CD4-positive, CD25-positive, alpha-beta regulatory T cell (primary cell): ENCODE data around the gene EPN3. TPM values are rescaled to one million over a fixed set of nuclear protein-coding genes. Genes with fewer than 3 reads are reported as not detected.
A peak's percentile ranks its signal among the peaks of the same experiment; 100 is the strongest.

Experiments used
- ATAC-seq, 2 donors: fragments of 150-1000 bp; cut with Tn5 transposase; one replicate each; pipeline ENCODE4 v1.10.0; 2021; ENCODE audit warnings: low read depth in 2 of 2, moderate number of reproducible peaks in 2 of 2, moderate library complexity in 1 of 2
- DNase-seq, 3 donors: peaks; one replicate each; pipeline versions ENCODE4 v3.0.0 to v3.0.0-alpha.2; 2012 to 2022; ENCODE audit warnings: mixed read lengths in 1 of 3
- H3K27ac ChIP-seq: one replicate; pipeline ENCODE4 v1.7.0; 2013; ENCODE audit warnings: mild to moderate bottlenecking, low read length; ENCODE audit not compliant: insufficient read depth, poor library complexity, severe bottlenecking
- H3K27me3 ChIP-seq: one replicate; pipeline ENCODE4 v1.7.0; 2013; ENCODE audit warnings: low read length; ENCODE audit not compliant: control insufficient read depth, insufficient read depth
- H3K36me3 ChIP-seq: one replicate; pipeline ENCODE4 v1.7.0; 2013; ENCODE audit warnings: mild to moderate bottlenecking, low read length, moderate library complexity; ENCODE audit not compliant: control insufficient read depth, insufficient read depth
- H3K4me1 ChIP-seq: 2 replicates; pipeline ENCODE4 v1.7.0; 2013; ENCODE audit warnings: mild to moderate bottlenecking, low read length; ENCODE audit not compliant: insufficient read depth, control insufficient read depth, poor library complexity, severe bottlenecking
- H3K4me3 ChIP-seq: one replicate; pipeline ENCODE4 v1.7.0; 2013; ENCODE audit warnings: low read depth, mild to moderate bottlenecking, low read length, moderate library complexity
- H3K9me3 ChIP-seq, 2 experiments: 1 replicate in 1 of 2; 2 replicates in 1 of 2; pipeline ENCODE4 v1.7.0; 2013; ENCODE audit warnings: low read length in 2 of 2, mild to moderate bottlenecking in 1 of 2, moderate library complexity in 1 of 2; ENCODE audit not compliant: control insufficient read depth in 2 of 2
- H3K27ac Mint-ChIP-seq, 3 donors: one replicate each; pipeline ENCODE4 v1.8.0; 2020 to 2022; ENCODE audit warnings: mild to moderate bottlenecking in 3 of 3, mixed read lengths in 3 of 3, moderate library complexity in 2 of 3
- H3K27me3 Mint-ChIP-seq: one replicate; pipeline ENCODE4 v1.8.0; 2022; ENCODE audit warnings: mild to moderate bottlenecking, mixed read lengths
- H3K36me3 Mint-ChIP-seq: one replicate; pipeline ENCODE4 v1.8.0; 2020; ENCODE audit warnings: mixed read lengths
- H3K4me1 Mint-ChIP-seq, 4 donors: one replicate each; pipeline ENCODE4 v1.8.0; 2020 to 2022; ENCODE audit warnings: mixed read lengths in 4 of 4, mild to moderate bottlenecking in 1 of 4
- H3K4me3 Mint-ChIP-seq, 4 donors: one replicate each; pipeline ENCODE4 v1.8.0; 2020 to 2022; ENCODE audit warnings: mild to moderate bottlenecking in 4 of 4, mixed read lengths in 4 of 4, moderate library complexity in 3 of 4
- H3K9me3 Mint-ChIP-seq, 7 donors: one replicate each; pipeline ENCODE4 v1.8.0; 2020 to 2022; ENCODE audit warnings: mixed read lengths in 7 of 7, mild to moderate bottlenecking in 3 of 7, moderate library complexity in 2 of 7
- polyA plus RNA-seq, 4 donors: library from polyadenylated mRNA; unstranded; fragments of 300-500 nt; fragmentation: Illumina TruSeq; gene quantifications; one replicate each; pipeline ENCODE4 v1.2.3, GENCODE V29; 2021
- total RNA-seq: library from RNA; stranded (reverse); gene quantifications from one replicate; pipeline ENCODE4 v1.2.3, GENCODE V29; 2022

The EPN3 gene
- total and polyA plus RNA-seq, 5 donors from 2014 or later: not detected

GRCh38 chr17:50502301-50502990 is 30.1 kb upstream of the EPN3 start:
- Mint-ChIP-seq H3K27me3 (peaks cover 14% of the 10 kb centered on the region), H3K27ac (peak overlapping the region in 2 of 3 donors; percentile 15 to 51), H3K4me1 (peaks cover 0 to 7% (median 1%) of the 10 kb centered on the region in 4 donors), H3K9me3 (no peaks in the 10 kb centered on the region), H3K4me3 (no peak overlapping the region), H3K36me3 (no peaks in the 10 kb centered on the region)
- Histone ChIP-seq H3K4me3 (no peak overlapping the region), H3K4me1 (peaks cover 1% of the 10 kb centered on the region), H3K27me3 (no peaks in the 10 kb centered on the region), H3K9me3 (no peaks in the 10 kb centered on the region), H3K27ac (no peak overlapping the region), H3K36me3 (no peaks in the 10 kb centered on the region)
- ATAC-seq (no peak), DNase-seq (no peak)

GRCh38 chr17:50505591-50506130 is 26.9 kb upstream of the EPN3 start:
- peaks cover 14% of the 10 kb centered on the region for H3K27me3 Mint-ChIP-seq
- peaks cover 26% of the 10 kb centered on the region for H3K4me1 ChIP-seq
- H3K27ac ChIP-seq: no peak overlapping the region
- H3K4me3 ChIP-seq: no peak overlapping the region
- peak overlapping the region in 3 of 4 donors; percentile 11 to 83 (median 81) for H3K4me3 Mint-ChIP-seq
- H3K27me3 ChIP-seq: no peaks in the 10 kb centered on the region
- H3K27ac Mint-ChIP-seq: peak overlapping the region in 1 of 3 donors; percentile 81
- H3K36me3 Mint-ChIP-seq: no peaks in the 10 kb centered on the region
- H3K9me3 Mint-ChIP-seq: no peaks in the 10 kb centered on the region
- DNase-seq (no peak), ATAC-seq (no peak)
- no peaks in the 10 kb centered on the region for H3K9me3 ChIP-seq
- peaks cover 6 to 33% (median 15%) of the 10 kb centered on the region in 4 donors for H3K4me1 Mint-ChIP-seq
- no peaks in the 10 kb centered on the region for H3K36me3 ChIP-seq

DNA sequence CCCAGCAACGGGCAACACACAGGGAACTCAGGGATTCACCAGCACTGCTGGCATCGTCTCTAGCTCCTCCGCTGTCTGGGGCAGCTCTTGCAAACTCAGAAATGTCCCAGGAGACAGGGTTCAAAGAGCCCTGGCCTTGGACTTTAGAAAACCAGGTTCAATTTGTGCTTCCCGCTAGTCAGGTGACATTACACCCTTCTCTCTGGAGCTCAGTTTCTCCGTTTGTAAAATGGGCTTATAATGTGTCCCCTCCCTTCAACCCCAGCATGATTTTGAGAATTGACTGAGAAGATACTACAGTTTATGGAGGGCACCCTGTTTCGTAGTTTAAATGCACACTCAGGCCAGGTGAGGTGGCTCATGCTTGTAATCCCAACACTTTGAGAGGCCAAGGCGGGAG is 26.2 kb upstream of the EPN3 start:
- Histone ChIP-seq H3K4me1 (peaks cover 33% of the 10 kb centered on the region), H3K27me3 (no peaks in the 10 kb centered on the region), H3K9me3 (no peaks in the 10 kb centered on the region), H3K4me3 (no peak overlapping the region), H3K36me3 (no peaks in the 10 kb centered on the region), H3K27ac (no peak overlapping the region)
- Mint-ChIP-seq H3K27me3 (peaks cover 14% of the 10 kb centered on the region), H3K4me3 (peak overlapping the region; percentile 22 to 83 (median 68)), H3K36me3 (no peaks in the 10 kb centered on the region), H3K4me1 (peaks cover 12 to 40% (median 21%) of the 10 kb centered on the region in 4 donors), H3K9me3 (no peaks in the 10 kb centered on the region), H3K27ac (peak overlapping the region in 2 of 3 donors; percentile 52 to 81)
- DNase-seq (no peak), ATAC-seq (no peak)

DNA sequence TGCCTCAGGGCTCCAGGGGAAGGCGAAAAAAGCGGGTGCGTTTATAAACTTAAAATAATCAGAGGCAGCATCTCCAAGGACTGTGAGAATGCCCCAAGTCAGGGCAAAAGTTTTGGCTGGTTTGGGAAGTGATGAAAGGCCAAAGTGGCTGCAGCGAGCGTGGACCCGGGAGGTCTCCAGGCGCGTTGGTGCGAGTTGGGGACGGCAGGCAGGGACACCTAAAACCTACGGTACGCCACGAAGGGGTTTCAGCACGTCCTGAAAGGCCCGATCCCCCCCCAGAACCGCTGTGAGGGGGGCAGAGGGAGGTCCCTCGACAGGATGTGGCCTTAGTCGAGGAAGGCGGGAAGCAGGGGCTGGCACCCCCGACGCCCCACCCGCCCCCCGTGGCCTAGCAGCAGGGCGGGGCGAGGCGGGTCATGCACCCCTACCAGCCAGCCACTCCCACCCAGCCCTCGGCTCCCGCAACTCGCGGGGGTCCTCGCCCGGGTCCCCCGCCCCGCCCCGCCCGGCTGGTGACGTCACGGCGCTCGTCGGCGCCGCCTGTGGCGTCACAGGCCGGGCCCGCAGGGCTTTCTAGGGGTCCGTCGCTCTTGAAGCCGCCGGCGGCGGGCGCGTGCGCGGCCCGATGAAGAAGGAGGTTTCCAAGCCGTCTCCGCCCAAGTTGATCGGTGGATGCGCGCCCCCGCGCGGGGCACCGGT is 24.5 kb upstream of the EPN3 start, which contains the start of gene MYCBPAP:
TSS of gene MYCBPAP (plus strand) at position 569 of the 702 bp plus-strand sequence. CDS start 236 bp downstream, outside the sequence.
- H3K4me3 ChIP-seq: peak within 1 kb of the TSS; percentile 73
- Mint-ChIP-seq H3K4me1 (peaks cover 14 to 51% (median 30%) of the 10 kb centered on the region in 4 donors), H3K36me3 (no peaks in the 10 kb centered on the region), H3K27ac (peak within 1 kb of the TSS; percentile 92 to 98 (median 95)), H3K4me3 (peak within 1 kb of the TSS; percentile 90 to 99 (median 94)), H3K27me3 (peaks cover 14% of the 10 kb centered on the region), H3K9me3 (no peaks in the 10 kb centered on the region)
- peaks cover 37% of the 10 kb centered on the region for H3K4me1 ChIP-seq
- H3K27ac ChIP-seq: peak within 1 kb of the TSS; percentile 81
- ATAC-seq (peak; percentile 67), DNase-seq (peak; percentile 78 to 89 (median 82))
- no peaks in the 10 kb centered on the region for H3K27me3 ChIP-seq
- H3K36me3 ChIP-seq: no peaks in the 10 kb centered on the region
- H3K9me3 ChIP-seq: no peaks in the 10 kb centered on the region

DNA sequence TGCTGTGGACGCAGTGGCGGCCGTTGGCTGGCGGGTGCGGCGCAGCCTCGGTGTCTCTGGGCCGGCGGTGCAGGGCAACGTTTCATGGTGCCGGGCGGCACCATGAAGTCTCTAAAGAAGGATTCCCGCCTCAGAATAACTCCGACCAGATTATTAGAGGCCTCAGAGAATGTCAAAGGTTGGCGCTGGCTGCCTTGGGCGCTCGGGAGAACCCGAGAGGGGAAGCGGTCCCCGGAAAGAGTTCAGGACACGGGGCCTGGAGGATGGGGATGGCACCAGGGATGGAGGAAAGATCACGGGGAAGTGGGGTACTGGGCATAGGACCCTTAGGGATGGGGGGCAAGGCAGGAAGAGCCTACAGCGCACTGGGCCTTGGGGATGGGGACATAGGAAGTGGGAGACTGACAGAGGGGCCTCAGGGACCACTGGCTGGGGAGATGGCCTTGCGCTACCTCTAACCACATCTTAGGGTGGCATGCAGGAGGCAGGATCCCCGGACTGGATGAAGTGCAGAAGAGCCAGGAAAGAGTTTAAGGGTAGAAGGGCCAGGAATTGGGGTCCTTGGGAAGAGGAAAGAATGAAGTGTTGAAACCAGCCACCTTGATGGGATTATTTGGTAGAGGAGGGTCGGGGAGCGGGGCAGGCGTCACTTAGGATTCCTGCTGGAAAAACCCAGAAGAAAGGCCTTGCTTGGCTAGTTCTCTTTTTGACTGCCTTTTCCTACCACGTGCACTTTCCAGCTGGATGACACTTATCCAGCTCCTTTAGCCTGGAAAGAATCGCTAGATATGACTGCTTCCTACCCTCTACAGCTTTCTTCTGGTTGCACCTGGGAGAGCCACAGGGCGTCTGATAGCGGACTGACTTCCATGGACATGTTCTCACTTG is 23.7 kb upstream of the EPN3 start:
- Histone ChIP-seq H3K36me3 (no peaks in the 10 kb centered on the region), H3K27ac (peak overlapping the region; percentile 81), H3K27me3 (no peaks in the 10 kb centered on the region), H3K4me3 (peak overlapping the region; percentile 73), H3K9me3 (no peaks in the 10 kb centered on the region), H3K4me1 (peaks cover 37% of the 10 kb centered on the region)
- Mint-ChIP-seq H3K4me3 (peak overlapping the region; percentile 90 to 99 (median 94)), H3K36me3 (no peaks in the 10 kb centered on the region), H3K4me1 (peaks cover 14 to 49% (median 30%) of the 10 kb centered on the region in 4 donors), H3K9me3 (no peaks in the 10 kb centered on the region), H3K27ac (peak overlapping the region; percentile 14 to 92 (median 90)), H3K27me3 (peaks cover 14% of the 10 kb centered on the region)
- no peak for ATAC-seq
- no peak for DNase-seq

DNA sequence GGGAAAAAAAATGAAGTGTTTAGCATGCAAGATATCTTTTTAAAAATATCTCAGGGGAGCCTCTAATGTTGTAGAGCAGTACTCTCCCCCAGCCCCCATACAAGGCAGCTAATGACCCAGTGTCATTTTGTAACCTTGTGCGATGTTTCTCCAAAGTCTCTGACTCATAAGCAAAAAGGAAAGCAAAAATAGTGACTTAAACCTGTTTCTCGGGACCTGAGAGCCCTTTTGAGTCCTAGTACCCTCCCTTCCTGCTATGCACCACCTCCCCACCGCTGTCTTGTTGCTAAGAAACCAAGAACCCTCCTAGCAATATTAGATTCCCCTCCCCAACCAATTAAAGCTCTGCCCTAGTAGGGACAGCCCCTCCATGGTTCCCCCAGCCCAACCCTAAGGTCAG is 21.5 kb upstream of the EPN3 start:
- DNase-seq (peak; percentile 36 to 96 (median 68)), ATAC-seq (peak; percentile 75 to 76)
- Mint-ChIP-seq H3K4me3 (peak overlapping the region; percentile 68 to 86 (median 78)), H3K9me3 (no peaks in the 10 kb centered on the region), H3K36me3 (no peaks in the 10 kb centered on the region), H3K27me3 (peaks cover 1% of the 10 kb centered on the region), H3K4me1 (peaks cover 17 to 44% (median 30%) of the 10 kb centered on the region in 4 donors), H3K27ac (peak overlapping the region; percentile 57 to 88 (median 84))
- H3K4me1 ChIP-seq: peaks cover 37% of the 10 kb centered on the region
- H3K9me3 ChIP-seq: no peaks in the 10 kb centered on the region
- no peaks in the 10 kb centered on the region for H3K36me3 ChIP-seq
- peak overlapping the region; percentile 61 for H3K4me3 ChIP-seq
- H3K27ac ChIP-seq: peak overlapping the region; percentile 70
- no peaks in the 10 kb centered on the region for H3K27me3 ChIP-seq

DNA sequence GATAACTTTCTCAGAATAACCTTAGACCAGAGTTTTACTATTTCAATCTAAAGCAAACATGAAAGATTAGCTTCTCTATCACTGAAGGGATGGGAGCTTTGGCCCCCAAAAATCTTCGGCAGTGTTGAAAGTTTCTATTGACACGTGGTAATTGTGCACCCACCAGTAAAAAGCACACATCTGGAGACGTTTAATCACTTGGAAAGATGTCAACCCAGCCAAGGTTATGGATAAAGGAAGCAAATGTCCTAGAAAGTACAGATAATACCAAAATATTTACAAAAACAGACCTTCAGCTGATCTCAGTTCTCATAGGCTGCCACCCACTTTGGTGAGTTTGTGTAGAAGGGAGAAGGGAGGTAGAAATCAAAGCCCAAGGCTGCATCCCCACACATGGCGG is 19.0 kb upstream of the EPN3 start:
- Histone ChIP-seq H3K27ac (no peak overlapping the region), H3K4me3 (no peak overlapping the region), H3K9me3 (no peaks in the 10 kb centered on the region), H3K4me1 (peaks cover 29% of the 10 kb centered on the region), H3K36me3 (no peaks in the 10 kb centered on the region), H3K27me3 (no peaks in the 10 kb centered on the region)
- Mint-ChIP-seq H3K27ac (no peak overlapping the region), H3K9me3 (no peaks in the 10 kb centered on the region), H3K36me3 (no peaks in the 10 kb centered on the region), H3K27me3 (no peaks in the 10 kb centered on the region), H3K4me3 (no peak overlapping the region), H3K4me1 (peaks cover 15 to 46% (median 31%) of the 10 kb centered on the region in 4 donors)
- DNase-seq: no peak
- ATAC-seq: no peak
